HUES6 (cell line): ENCODE measurements around the gene ENO1.
"Not testable (repeated sequence)": the region's sequence is repeated elsewhere in the genome, so short reads cannot be mapped to it uniquely, and the experiment has no call there.

Experiments
- H3K27ac ChIP-seq: 2 replicates; pipeline ENCODE4 v1.7.0; 2013; ENCODE audit warnings: low read depth, mild to moderate bottlenecking, low read length, inconsistent platforms
- H3K27me3 ChIP-seq: 2 replicates; pipeline ENCODE4 v1.6.1; 2013; ENCODE audit warnings: low read length; ENCODE audit not compliant: control insufficient read depth, insufficient read depth
- H3K36me3 ChIP-seq: 2 replicates; pipeline ENCODE4 v1.6.1; 2013; ENCODE audit warnings: low read length; ENCODE audit not compliant: control insufficient read depth, insufficient read depth
- H3K4me1 ChIP-seq: 2 replicates; pipeline ENCODE4 v1.6.1; 2013; ENCODE audit warnings: low read length; ENCODE audit not compliant: control insufficient read depth, insufficient read depth
- H3K4me3 ChIP-seq: 2 replicates; pipeline ENCODE4 v1.5.1; 2013; ENCODE audit warnings: low read depth, low read length
- H3K9ac ChIP-seq: one replicate; pipeline ENCODE4 v1.6.1; 2013; ENCODE audit warnings: mild to moderate bottlenecking, low read length
- H3K9me3 ChIP-seq: 2 replicates; pipeline ENCODE4 v1.6.1; 2013; ENCODE audit warnings: low read depth, low read length; ENCODE audit not compliant: control insufficient read depth, insufficient read depth

Gene ENO1

DNA sequence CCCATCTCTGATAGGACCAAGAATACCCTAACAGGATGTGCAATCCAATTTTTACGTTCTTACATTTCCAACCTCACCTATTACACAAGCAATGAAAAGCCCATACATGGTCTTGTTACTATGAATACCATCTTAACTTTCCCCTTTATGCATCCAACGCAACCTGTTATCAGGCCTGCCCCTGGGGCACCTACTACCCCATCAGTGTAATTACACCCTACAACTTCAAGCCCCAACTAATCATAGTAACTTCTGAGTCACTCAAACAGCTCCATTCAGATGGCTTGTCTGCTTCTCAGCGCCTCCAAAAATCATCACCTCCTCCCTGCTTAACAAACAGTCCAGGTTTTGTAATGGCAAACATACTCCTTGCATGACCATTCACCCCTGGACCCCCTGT lies 18.3 kb upstream of the ENO1 start:
- not testable (repeated sequence) for H3K27me3 ChIP-seq, H3K9me3 ChIP-seq, H3K36me3 ChIP-seq, H3K4me1 ChIP-seq, H3K9ac ChIP-seq, H3K27ac ChIP-seq, H3K4me3 ChIP-seq

DNA sequence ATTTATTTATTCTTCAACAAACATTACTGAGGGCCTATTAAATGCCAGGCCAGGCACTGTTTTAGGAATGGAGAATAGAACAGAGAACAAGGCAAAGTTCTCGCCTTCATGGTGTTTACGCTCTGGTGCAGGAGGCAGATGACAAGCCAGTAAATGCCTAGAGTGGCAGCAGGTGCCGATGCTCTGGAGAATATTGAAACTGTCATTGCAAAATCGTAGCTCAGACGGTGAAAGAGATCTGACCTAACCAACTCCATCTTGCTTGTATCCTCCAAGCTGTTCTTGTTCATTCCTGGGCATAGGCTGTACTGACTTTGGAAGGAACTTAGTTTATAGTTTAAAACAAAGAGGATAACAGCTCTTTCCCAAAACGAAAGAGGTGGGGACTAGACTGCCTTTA lies 13.5 kb upstream of the ENO1 start:
- H3K4me1 ChIP-seq, result peaks cover 5% of the 10 kb centered on the region; the same call in 1 of the 2 replicates
- H3K36me3 ChIP-seq, result no peaks in the 10 kb centered on the region
- no peak overlapping the region for H3K4me3 ChIP-seq
- H3K9me3 ChIP-seq, result no peaks in the 10 kb centered on the region
- H3K9ac ChIP-seq, result no peak overlapping the region
- H3K27me3 ChIP-seq, result no peaks in the 10 kb centered on the region
- H3K27ac ChIP-seq, result no peak overlapping the region

DNA sequence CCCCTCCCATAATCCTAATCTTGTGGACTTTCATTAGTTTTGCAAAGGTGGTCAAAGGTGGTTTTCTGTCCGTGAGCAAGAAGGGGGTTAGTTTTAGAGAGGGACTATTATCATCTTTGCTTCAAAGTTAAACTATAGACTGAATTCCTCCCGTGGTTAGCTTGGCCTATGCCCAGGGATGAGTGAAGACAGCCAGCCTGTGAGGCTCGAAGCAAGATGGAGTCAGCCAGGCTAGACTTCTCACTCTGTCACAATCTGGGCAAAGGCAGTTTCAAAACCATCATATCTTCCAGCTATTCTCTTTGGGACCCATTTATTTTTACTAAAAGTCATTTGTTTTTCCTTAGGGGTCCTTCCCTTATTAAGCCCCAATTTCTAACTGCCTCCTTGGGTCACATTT lies 12.9 kb upstream of the ENO1 start:
- H3K4me1 ChIP-seq, result peaks cover 5% of the 10 kb centered on the region; the same call in 1 of the 2 replicates
- no peaks in the 10 kb centered on the region for H3K36me3 ChIP-seq
- H3K27ac ChIP-seq, result no peak overlapping the region
- no peak overlapping the region for H3K4me3 ChIP-seq
- H3K9ac ChIP-seq, result no peak overlapping the region
- H3K9me3 ChIP-seq, result no peaks in the 10 kb centered on the region
- no peaks in the 10 kb centered on the region for H3K27me3 ChIP-seq

DNA sequence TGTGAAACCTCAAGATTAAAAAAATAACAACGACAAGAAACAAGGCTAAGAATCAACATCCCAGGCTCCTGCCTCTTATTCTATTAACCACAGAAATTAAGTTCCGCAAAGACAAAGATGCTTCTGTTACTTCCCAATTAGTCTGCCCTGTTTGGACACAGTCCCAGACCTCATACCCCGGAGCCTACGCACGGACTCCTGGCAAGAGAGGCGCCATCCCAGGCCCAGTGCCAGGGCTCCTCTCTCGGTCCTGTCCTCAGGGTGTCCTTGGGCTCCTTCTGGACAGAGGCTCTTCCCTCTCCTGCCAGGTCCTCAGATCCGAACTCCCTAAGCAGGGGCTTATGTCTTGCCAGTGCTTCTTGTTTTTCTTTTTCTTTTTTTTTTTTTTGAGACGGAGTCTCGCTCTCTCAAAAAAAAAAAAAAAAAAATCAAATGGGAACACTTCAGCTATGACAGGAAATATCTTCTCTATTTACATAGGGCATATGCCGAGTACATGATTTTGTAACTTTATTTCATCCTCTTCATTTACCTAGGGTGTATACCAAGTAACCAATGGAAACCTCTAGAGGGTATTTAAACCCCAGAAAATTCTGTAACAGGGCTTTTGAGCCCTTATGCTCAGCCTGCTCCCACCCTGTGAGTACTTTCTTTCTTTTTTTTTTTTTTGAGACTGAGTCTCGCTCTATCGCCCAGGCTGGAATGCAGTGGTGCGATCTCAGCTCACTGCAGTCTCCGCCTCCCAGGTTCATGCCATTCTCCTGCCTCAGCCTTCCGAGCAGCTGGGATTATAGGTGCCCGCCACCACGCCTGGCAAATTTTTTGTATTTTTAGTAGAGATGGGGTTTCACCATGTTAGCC lies 11.7 kb upstream of the ENO1 start:
- H3K9ac ChIP-seq, result no peak overlapping the region
- H3K4me3 ChIP-seq, result no peak overlapping the region
- H3K27me3 ChIP-seq, result no peaks in the 10 kb centered on the region
- H3K27ac ChIP-seq, result no peak overlapping the region
- peaks cover 7% of the 10 kb centered on the region; the same call in 1 of the 2 replicates for H3K4me1 ChIP-seq
- no peaks in the 10 kb centered on the region for H3K9me3 ChIP-seq
- H3K36me3 ChIP-seq, result no peaks in the 10 kb centered on the region

DNA sequence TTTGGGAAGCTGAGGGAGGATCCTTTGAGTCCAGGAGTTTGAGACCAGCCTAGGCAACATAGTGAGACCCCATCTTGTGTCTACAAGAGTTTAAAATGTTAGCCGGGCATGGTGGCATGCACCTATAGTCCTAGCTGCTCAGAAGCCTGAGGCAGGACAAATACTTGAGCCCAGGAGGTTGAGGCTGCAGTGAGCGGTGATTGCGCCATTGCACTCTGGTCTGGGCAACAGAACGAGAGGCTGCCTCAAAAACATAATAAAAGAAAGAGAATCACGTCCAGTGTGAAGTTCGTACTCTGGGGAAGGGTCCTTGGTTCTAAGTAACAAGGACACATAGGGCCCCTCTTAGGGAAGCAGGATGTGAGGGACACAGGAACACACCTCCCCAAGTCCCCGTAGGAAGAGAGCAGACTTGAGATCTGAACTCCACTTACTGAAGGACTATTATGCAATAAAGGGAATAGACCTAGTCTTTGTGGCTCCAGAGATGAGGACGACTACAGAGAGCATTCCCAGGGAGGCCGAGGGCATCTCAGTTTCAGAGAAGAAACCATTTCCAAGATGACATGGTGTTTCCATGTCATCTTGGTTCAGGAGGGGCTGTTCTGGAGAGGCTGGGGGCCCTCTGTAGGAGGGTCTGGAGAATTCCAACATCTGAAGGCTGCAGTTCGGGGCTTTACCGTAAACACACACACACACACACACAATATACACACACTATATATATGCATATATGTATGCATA lies 10.8 kb upstream of the ENO1 start:
- H3K27me3 ChIP-seq, result no peaks in the 10 kb centered on the region
- H3K9me3 ChIP-seq, result no peaks in the 10 kb centered on the region
- no peak overlapping the region for H3K9ac ChIP-seq
- no peak overlapping the region for H3K4me3 ChIP-seq
- H3K4me1 ChIP-seq, result peaks cover 12% of the 10 kb centered on the region; the same call in 1 of the 2 replicates
- H3K36me3 ChIP-seq, result no peaks in the 10 kb centered on the region
- no peak overlapping the region for H3K27ac ChIP-seq

DNA sequence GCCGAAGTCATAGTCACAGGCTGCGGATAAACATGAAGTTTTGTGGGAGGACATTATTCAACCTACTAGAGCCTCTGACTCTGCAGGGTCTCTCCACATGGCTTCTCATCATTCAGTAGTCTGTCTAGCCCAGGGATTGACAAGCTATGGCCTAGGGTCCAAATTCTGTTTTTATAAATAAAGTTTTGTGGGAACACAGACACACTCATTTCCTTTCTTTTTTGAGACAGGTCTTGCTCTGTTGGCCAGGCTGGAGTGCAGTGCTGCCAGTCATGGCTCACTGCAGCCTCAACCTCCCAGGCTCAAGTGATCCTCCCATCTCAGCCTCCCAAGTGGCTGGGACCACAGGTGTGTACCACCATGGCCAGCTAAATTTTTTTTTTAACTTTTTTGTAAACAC lies 8.1 kb upstream of the ENO1 start:
- no peak overlapping the region for H3K27ac ChIP-seq
- H3K4me1 ChIP-seq, result peaks cover 20% of the 10 kb centered on the region
- no peaks in the 10 kb centered on the region for H3K9me3 ChIP-seq
- H3K36me3 ChIP-seq, result no peaks in the 10 kb centered on the region
- no peak overlapping the region for H3K4me3 ChIP-seq
- no peaks in the 10 kb centered on the region for H3K27me3 ChIP-seq
- no peak overlapping the region for H3K9ac ChIP-seq

DNA sequence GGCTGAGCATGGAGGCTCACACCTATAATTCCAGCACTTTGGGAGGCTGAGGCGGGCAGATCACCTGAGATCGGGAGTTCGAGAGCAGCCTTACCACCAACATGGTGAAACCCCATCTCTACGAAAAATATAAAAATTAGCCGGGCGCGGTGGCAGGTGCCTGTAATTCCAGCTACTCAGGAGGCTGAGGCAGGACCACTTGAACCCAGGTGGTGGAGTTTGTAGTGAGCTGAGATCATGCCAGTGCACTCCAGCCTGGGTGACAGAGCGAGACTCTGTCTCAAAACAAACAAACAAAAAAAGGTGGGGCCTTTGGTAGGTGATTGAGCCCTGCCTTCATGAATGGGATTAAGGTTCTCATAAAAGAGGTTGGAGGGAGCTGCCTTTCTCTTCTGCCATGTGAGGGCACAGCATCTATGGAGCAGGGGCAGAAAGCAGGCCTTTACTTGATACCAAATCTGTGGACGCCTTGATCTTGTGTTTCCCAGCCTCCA lies 7.6 kb upstream of the ENO1 start:
- H3K27ac ChIP-seq, H3K9me3 ChIP-seq, H3K9ac ChIP-seq, H3K36me3 ChIP-seq, H3K4me3 ChIP-seq, H3K27me3 ChIP-seq: not testable (repeated sequence)
- peaks cover 20% of the 10 kb centered on the region for H3K4me1 ChIP-seq

DNA sequence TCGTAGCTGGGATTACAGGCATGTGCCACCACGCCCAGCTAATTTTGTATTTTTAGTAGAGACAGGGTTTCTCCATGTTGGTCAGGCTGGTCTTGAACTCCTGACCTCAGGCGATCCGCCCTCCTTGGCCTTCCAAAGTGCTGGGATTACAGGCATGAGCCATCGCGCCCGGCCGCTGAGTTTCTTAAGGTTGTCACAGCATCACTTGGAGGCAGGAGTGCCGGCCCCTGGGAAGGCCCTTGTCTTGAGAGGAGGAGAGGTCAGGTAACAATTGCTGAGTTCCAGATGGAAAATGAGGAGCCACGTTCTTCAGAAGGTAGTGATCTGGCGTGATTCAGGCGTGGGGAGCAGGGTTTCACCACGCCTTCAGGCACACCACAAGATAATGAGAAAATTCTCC lies 5.6 kb upstream of the ENO1 start:
- not testable (repeated sequence) for H3K9me3 ChIP-seq, H3K27ac ChIP-seq, H3K27me3 ChIP-seq, H3K4me3 ChIP-seq, H3K36me3 ChIP-seq
- H3K4me1 ChIP-seq, result peaks cover 33% of the 10 kb centered on the region
- H3K9ac ChIP-seq, result peak overlapping the region; percentile 20

DNA sequence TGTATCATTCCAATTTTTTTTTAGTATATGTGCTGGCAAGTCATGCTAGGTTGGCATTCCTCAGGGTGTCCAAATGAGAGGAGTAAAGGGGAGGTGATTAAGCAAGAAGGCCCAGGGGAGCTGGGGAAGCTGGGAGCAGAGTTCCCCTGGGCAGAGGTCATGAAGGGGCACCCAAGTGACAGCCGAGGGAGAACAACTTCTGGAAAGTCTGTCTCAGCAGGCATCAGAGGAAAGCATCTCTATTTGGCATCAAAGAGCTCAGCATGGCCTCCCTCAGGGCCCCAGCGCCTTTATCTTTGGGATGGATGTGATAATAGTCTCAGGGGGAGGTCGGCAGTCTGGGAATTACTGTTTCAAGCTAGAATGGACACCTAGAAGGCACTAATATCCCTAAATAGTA lies 5.0 kb upstream of the ENO1 start:
- Histone ChIP-seq H3K4me1 (peaks cover 33% of the 10 kb centered on the region), H3K9ac (peak overlapping the region; percentile 20), H3K36me3 (no peaks in the 10 kb centered on the region), H3K27ac (no peak overlapping the region), H3K27me3 (no peaks in the 10 kb centered on the region), H3K9me3 (no peaks in the 10 kb centered on the region), H3K4me3 (no peak overlapping the region)

DNA sequence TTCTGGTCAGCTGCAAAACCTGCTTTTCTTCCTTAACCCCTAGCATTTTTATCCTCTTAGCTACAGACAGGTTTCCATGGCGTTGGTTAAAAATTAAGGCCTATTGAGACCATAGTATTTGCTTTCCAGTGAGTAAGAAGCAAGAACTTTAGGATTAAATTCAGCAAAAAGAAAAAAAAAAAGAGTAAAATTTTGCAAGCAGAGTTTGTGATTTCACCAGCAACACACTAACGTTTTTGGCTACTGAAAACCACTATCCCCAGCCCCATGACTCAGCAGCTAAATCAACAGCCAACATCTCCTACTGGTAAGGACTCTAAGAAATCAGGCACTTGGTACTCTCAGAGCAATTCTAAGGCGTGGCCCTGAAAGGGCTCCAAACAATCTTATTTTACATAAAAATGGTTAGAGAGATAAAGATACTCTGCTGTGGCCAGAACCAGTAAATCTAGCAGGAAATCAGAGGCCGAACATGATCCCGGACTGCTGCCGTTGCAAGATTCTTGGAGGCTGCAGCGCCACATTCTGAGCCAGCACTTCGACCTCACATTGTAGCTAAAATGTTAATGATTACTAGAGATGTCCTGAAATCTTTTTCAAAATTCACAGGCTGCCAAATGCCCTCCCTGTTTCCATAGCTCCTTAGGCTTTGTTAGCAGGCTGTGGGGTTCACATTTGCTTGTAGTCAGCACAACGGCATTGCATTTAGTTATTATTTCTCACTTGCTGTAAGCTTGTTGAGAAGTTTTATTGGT lies 1.6 kb upstream of the ENO1 start:
- peak overlapping the region; percentile 95 for H3K9ac ChIP-seq
- H3K4me3 ChIP-seq, result peak overlapping the region; percentile 90
- no peaks in the 10 kb centered on the region for H3K27me3 ChIP-seq
- H3K9me3 ChIP-seq, result no peaks in the 10 kb centered on the region
- peak overlapping the region; percentile 93; the same call in 1 of the 2 replicates for H3K27ac ChIP-seq
- H3K36me3 ChIP-seq, result peaks cover 21% of the 10 kb centered on the region
- H3K4me1 ChIP-seq, result peaks cover 43% of the 10 kb centered on the region
